ENCODE data around the gene YTHDC2.
"Not testable (repeated sequence)": the region's sequence is repeated elsewhere in the genome, so short reads cannot be mapped to it uniquely, and the experiment has no call there.

The YTHDC2 gene

DNA sequence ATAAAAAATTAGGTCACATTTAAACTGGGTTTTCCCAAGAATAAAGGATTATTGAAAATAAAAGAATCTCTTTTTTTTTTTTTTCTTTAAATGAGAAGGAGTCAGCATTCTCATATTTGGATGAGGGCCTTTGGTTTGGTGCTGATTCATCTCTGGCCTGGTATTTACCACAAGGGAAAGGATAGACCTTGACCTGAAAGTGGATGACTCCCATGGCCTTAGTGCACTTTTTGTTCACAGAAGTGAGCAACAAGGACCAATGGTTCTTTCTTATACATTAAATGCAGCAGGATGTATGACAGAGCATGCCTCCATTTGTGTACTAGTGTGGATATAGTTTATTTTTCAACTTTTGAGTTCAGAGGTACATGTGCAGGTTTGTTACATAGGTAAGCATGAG lies 6.9 kb downstream of the YTHDC2 start:
- no peak for DNase-seq (ENCODE audit: low read depth)

DNA sequence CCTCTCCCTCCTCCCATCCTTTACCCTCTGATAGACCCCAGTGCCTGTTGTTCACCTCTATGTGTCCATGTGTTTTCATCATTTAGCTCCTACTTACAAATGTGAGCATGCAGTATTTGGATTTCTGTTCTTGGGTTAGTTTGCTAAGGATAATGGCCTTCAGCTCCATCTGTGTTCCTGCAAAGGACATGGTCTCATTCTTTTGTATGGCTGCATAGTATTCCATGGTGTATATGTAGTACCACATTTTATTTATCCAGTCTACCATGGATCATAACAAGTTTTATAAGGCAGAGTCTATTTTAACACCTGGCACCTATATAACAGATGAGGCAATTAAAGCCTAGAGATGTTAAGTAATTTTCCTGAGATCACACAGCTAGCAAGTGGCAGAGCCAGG lies 7.4 kb downstream of the YTHDC2 start:
- no peak for DNase-seq (ENCODE audit: low read depth)

- no peak for DNase-seq (ENCODE audit: low read depth)
Observed at GRCh38 chr5:113523168-113523567, 9.7 kb downstream of the YTHDC2 start.

- no peak for DNase-seq (ENCODE audit: low read depth)
Observed at GRCh38 chr5:113524927-113525326, 11.4 kb downstream of the YTHDC2 start.

- no peak for DNase-seq (ENCODE audit: low read depth)
Observed at GRCh38 chr5:113526421-113526820, 12.9 kb downstream of the YTHDC2 start.

DNA sequence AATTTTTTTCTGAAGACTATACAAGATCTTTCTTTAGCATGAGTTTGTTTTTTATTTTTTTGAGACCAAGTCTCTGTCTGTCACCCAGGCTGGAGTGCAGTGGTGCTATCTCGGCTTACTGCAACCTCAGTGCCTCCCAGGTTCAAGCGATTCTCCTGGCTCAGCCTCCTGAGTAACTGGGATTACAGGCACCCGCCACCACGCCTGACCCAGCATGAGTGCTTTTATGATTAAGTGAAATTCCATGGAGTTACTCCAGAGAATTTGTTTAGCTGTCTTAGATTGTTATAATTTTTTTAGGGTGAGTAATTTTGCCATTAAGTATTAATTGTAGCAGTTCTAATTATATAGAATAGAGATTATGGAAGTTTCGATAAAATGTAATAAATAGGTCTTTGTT lies 14.3 kb downstream of the YTHDC2 start:
- DNase-seq (ENCODE audit: low read depth) = no peak

DNA sequence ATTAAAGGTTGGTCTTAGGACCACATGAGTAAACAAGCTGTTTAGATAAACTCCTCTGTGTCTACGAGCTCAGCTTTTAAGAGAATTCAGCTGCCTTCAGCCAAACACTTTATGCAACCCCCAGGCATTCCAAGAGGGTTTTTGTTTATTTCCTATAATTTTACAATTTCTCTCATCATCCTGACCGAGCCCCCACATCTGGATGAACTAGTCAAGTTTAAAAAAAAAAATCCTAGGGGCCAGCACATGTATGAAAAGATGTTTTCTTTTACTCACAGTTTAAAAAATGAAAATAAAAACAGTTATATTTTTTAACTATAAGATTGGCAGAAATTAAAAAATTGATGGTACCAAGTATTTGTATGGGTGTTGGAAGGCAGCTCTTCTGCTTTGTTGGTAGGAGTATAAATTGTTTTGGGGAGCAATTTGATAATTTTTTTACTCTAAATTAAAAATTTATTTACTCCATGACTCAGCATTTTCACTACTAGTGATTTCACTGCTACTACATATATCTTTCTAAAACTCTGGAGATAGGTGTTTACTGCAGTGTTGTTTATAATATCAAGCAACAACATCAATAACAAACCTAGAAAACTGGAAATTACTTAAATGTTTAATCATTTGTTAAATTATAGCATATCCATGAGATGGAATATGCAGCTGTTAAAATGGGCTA lies 18.1 kb downstream of the YTHDC2 start:
- DNase-seq (ENCODE audit: low read depth) = no peak

DNA sequence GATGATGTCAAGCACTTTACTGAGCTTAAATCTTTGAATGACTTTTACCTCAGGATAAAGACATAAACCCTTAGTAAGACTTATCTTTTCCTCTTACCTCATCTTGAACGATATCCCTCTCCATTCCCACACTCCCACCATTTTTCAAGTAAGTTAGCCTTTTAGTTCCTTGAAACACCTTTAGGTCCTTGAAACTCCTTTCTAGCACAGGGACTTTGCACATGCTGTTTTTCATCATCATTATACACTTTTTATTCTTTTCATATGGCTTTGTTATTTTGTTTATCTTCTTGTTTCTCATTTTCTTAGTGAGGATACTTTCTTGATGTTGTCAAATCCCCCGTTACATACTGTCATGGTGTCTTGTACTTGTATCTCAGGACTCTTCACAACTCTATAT lies 24.8 kb downstream of the YTHDC2 start:
- DNase-seq (ENCODE audit: low read depth) = no peak

DNA sequence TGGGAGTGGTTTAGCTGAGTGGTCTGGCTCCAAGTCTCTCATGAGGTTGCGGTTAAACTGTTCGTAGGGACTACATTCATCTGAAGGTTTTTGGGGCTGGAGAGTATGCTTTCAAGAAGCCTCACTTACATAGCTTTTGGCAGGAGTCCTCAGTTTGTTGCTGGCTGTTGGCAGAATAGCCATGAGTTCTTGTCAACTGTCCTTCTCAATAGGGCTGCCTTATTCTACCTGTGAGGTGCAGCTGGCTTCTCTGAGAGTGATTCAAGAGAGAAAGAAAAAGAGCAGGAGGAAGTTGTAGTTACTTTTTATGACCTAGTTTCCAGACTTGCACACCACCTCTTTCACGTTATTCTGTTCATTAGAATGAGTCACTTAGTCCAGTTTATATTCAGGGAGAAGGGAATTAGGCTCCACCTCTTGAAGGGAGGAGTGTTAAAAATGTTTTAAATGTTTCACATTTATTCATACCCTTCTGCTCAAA lies 33.2 kb downstream of the YTHDC2 start:
- no peak for DNase-seq (ENCODE audit: low read depth)

DNA sequence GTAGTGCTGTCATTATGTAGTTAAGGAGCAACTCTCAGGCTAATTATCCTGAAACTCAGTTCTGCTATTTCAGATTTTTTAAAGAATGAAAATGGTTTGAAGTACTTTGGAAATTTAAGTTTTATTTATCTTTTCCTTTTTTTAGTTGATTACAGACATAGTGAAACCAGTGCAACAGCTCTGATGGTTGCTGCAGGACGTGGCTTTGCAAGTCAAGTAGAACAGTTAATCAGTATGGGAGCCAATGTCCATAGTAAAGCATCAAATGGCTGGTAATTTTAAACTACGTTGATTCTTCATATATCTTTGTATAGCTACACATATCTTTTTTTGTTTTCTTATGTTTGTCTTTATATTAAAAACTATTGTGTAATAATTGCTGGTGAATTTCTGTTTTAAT lies 34.9 kb downstream of the YTHDC2 start:
- no peak for DNase-seq (ENCODE audit: low read depth)

DNA sequence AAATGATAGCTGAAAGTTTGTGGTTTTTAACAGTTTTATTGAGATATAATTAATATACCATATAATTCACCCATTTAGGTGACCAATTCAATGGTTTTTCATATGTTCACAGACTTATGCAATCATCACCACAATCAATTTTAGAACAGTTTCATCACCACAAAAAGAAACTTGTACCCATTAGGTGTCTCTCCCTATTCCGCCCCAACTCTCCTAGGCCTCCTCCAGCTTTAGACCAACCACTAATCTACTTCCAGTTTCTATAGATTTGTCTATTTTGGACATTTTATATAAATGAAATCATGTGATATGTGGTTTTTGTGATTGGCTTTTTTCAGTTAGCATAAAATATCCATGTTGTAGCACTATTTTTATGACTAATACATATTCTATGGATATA lies 38.6 kb downstream of the YTHDC2 start:
- no peak for DNase-seq (ENCODE audit: low read depth)

- no peak for DNase-seq (ENCODE audit: low read depth)
Observed at GRCh38 chr5:113552620-113553019, 39.1 kb downstream of the YTHDC2 start.

DNA sequence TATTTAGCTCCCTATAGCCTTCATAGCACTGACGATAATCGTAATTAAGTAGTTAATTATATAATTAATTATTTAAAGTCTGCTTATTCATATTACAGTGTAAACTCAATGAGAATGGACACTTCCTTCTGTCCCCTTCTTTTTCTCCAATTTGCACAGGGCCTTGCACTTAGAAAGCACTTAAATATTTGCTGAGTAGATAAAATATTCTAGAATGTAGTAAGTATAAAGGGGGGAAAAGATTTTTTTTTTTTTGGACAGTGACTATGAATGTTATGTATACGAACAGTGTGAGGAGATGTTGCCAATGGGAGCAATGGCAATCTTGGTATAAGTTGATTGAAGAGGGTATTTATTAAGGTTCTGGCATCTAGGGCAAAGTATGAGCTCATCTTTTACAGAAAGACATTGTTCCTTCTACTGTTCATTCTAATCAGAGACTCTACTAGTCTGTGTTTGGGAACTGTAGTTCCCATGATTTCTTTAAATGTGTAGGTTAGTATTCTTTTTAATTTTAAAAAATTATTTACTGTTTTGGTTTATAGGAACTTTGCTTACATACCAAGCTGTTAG lies 49.4 kb downstream of the YTHDC2 start:
- no peak for DNase-seq (ENCODE audit: low read depth)

- no peak for DNase-seq (ENCODE audit: low read depth)
Observed at GRCh38 chr5:113569396-113569795, 55.9 kb downstream of the YTHDC2 start.

GRCh38 chr5:113572716-113573115 lies 59.2 kb downstream of the YTHDC2 start:
- no peak for DNase-seq (ENCODE audit: low read depth)

- DNase-seq (ENCODE audit: low read depth) = no peak
Observed at GRCh38 chr5:113574417-113574816, 60.9 kb downstream of the YTHDC2 start.

DNA sequence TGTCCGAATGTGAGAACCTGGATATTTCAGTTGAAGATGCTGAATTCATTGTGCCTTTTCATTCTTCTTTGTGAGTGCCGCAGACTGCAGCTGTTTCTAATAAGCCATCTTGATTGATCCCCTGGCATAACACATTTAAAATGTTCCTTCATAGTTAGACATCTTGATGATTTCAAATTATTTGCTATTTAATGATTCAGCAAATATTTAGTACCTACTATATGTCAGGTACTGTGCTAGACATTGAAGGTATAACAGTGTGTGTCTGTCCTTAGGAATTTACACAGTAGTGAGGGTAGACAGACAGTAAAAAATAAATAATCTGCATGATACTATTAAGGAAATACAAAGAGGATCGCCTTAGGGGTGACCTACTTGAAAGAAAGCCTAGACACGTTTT lies 61.6 kb downstream of the YTHDC2 start:
- DNase-seq (ENCODE audit: low read depth) = no peak

- DNase-seq (ENCODE audit: low read depth) = no peak
Observed at GRCh38 chr5:113578091-113578490, 64.6 kb downstream of the YTHDC2 start.

- no peak for DNase-seq (ENCODE audit: low read depth)
Observed at GRCh38 chr5:113581388-113581787, 67.9 kb downstream of the YTHDC2 start.

GRCh38 chr5:113598150-113598549 lies 84.7 kb downstream of the YTHDC2 start:
- no peak for DNase-seq (ENCODE audit: low read depth)

- DNase-seq (ENCODE audit: low read depth) = no peak
Observed at GRCh38 chr5:113598926-113599325, 85.4 kb downstream of the YTHDC2 start.

- DNase-seq (ENCODE audit: low read depth) = no peak
Observed at GRCh38 chr5:113600255-113600905, 86.9 kb downstream of the YTHDC2 start.

- no peak for DNase-seq (ENCODE audit: low read depth)
Observed at GRCh38 chr5:113601423-113601822, 87.9 kb downstream of the YTHDC2 start.

DNA sequence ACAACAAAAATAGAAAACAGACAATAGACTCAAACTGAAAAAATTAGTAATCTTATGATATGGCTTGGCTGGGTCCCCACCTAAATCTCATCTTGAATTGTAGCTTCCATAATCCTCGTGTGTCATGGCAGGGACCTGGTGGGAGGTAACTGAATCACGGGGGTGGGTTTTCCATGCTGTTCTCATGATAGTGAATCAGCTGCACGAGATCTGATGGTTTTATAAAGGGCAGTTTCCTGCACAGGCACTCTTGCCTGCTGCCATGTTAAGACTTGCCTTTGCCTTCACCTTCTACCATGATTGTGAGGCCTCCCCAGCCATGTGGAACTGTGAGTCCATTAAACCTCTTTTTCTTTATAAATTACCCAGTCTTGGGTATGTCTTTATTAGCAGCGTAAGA lies 89.8 kb downstream of the YTHDC2 start:
- not testable (repeated sequence) for DNase-seq (ENCODE audit: low read depth)

Data from activated T-helper 9 cell treated with anti-CD3 and anti-CD28 coated beads, Interleukin-2, amount 50 U/mL, for 16 hours (primary cell).